ENCODE data around the gene AP3M1.
"Not testable (repeated sequence)": the region's sequence is repeated elsewhere in the genome, so short reads cannot be mapped to it uniquely, and the experiment has no call there.

Gene AP3M1

GRCh38 chr10:74150990-74151878 lies 606 bp upstream of the AP3M1 start, which contains the start of gene ADK (continued):
- peak; percentile 67; the same call in 1 of the 2 replicates for TF ChIP-seq TSHZ2 (CRISPR knock-in tag; IDR thresholded peaks at IDR 0.05)
- TF ChIP-seq CSDC2 (CRISPR knock-in tag; IDR thresholded peaks at IDR 0.05) = no peak
- no peak for TF ChIP-seq ZFP3 (CRISPR knock-in tag; IDR thresholded peaks at IDR 0.05)
- no peak for TF ChIP-seq ZNF8 (CRISPR knock-in tag; IDR thresholded peaks at IDR 0.05)
- TF ChIP-seq RARB (CRISPR knock-in tag; IDR thresholded peaks at IDR 0.05) = no peak

GRCh38 chr10:74146980-74147379 lies 3.6 kb downstream of the AP3M1 start:
- not testable (repeated sequence) for ATAC-seq

- TF ChIP-seq ISL1 (CRISPR knock-in tag; IDR thresholded peaks at IDR 0.05) (peak; percentile 73), ZNF565 (CRISPR knock-in tag; conservative IDR thresholded peaks at IDR 0.05; ENCODE audit: low read depth) (no peak)
- ATAC-seq = peak; percentile 84
Measured at GRCh38 chr10:74145133-74145532, 5.5 kb downstream of the AP3M1 start.

GRCh38 chr10:74140553-74140952 lies 10.1 kb downstream of the AP3M1 start:
- TF ChIP-seq ISL1 (CRISPR knock-in tag; IDR thresholded peaks at IDR 0.05) (no peak), ARNTL (CRISPR knock-in tag; IDR thresholded peaks at IDR 0.05; ENCODE audit: borderline replicate concordance, low read depth) (no peak), TSHZ2 (CRISPR knock-in tag; IDR thresholded peaks at IDR 0.05) (no peak), POU6F1 (CRISPR knock-in tag; IDR thresholded peaks at IDR 0.05; ENCODE audit: borderline replicate concordance, low read depth) (no peak), ZNF8 (CRISPR knock-in tag; IDR thresholded peaks at IDR 0.05) (no peak), ESRRG (CRISPR knock-in tag; IDR thresholded peaks at IDR 0.05) (no peak), RARB (CRISPR knock-in tag; IDR thresholded peaks at IDR 0.05) (no peak), TCF4 (CRISPR knock-in tag; IDR thresholded peaks at IDR 0.05; ENCODE audit: borderline replicate concordance) (no peak), ZFP3 (CRISPR knock-in tag; IDR thresholded peaks at IDR 0.05) (no peak), ZNF70 (CRISPR knock-in tag; IDR thresholded peaks at IDR 0.05) (no peak), ZNF565 (CRISPR knock-in tag; conservative IDR thresholded peaks at IDR 0.05; ENCODE audit: low read depth) (no peak), TOX (CRISPR knock-in tag; IDR thresholded peaks at IDR 0.05; ENCODE audit: borderline replicate concordance) (no peak), PATZ1 (CRISPR knock-in tag; IDR thresholded peaks at IDR 0.05; ENCODE audit: borderline replicate concordance) (no peak), ZFP30 (CRISPR knock-in tag; IDR thresholded peaks at IDR 0.05) (no peak), OSR1 (CRISPR knock-in tag; IDR thresholded peaks at IDR 0.05) (no peak), SNAI2 (CRISPR knock-in tag; IDR thresholded peaks at IDR 0.05) (no peak), PPARA (CRISPR knock-in tag; IDR thresholded peaks at IDR 0.05; ENCODE audit: borderline replicate concordance) (no peak), ZC3H10 (CRISPR knock-in tag; IDR thresholded peaks at IDR 0.05) (no peak)
- no peak for ATAC-seq
